RWPE2 (cell line): Measurements from ENCODE around the gene RPL28.
"Not testable (repeated sequence)": the region's sequence is repeated elsewhere in the genome, so short reads cannot be mapped to it uniquely, and the experiment has no call there.

Experiments
- ATAC-seq: fragments of 200-7000 bp; cut with Tn5 transposase; 3 replicates; pipeline ENCODE4 v1.9.1; 2021; ENCODE audit warnings: low read depth
- DNase-seq: peaks from one replicate; pipeline ENCODE4 v3.0.0-alpha.2; 2020; ENCODE audit warnings: low spot score
- H3K27ac ChIP-seq: fragments of 450-650 bp; 2 replicates; pipeline ENCODE4 v1.5.1; 2017; ENCODE audit warnings: mild to moderate bottlenecking; ENCODE audit not compliant: poor library complexity, severe bottlenecking
- H3K27me3 ChIP-seq: fragments of 250-450 bp; sonication (Bioruptor Pico); 2 replicates; pipeline ENCODE4 v1.5.1; 2021; ENCODE audit warnings: mild to moderate bottlenecking, moderate library complexity; ENCODE audit not compliant: insufficient read depth, poor library complexity, severe bottlenecking
- H3K36me3 ChIP-seq: fragments of 250-450 bp; sonication (Bioruptor Pico); 2 replicates; pipeline ENCODE4 v1.5.1; 2020; ENCODE audit warnings: low read depth, mild to moderate bottlenecking, moderate library complexity
- H3K4me1 ChIP-seq: fragments of 250-450 bp; sonication (Bioruptor Pico); 2 replicates; pipeline ENCODE4 v1.5.1; 2021; ENCODE audit warnings: mild to moderate bottlenecking, moderate library complexity; ENCODE audit not compliant: insufficient read depth, poor library complexity, severe bottlenecking
- H3K4me3 ChIP-seq: fragments of 250-450 bp; sonication (Bioruptor Pico); 2 replicates; pipeline ENCODE4 v1.5.1; 2021; ENCODE audit warnings: mild to moderate bottlenecking, moderate library complexity; ENCODE audit not compliant: severe bottlenecking
- H3K9me3 ChIP-seq: fragments of 250-450 bp; sonication (Bioruptor Pico); 2 replicates; pipeline ENCODE4 v1.5.1; 2021; ENCODE audit warnings: mild to moderate bottlenecking, moderate library complexity; ENCODE audit not compliant: severe bottlenecking
- TF ChIP-seq, protein P1 (sequence below): fragments of 450-650 bp; IDR thresholded peaks from one replicate; pipeline ENCODE4 v1.5.1; 2017; ENCODE audit warnings: mild to moderate bottlenecking, moderate library complexity; ENCODE audit not compliant: poor library complexity, severe bottlenecking

RPL28 gene

GRCh38 chr19:55408533-55408872 is 22.8 kb downstream of the RPL28 start:
- Histone ChIP-seq H3K36me3 (peaks cover 34% of the 10 kb centered on the region), H3K27ac (peak overlapping the region; percentile 80), H3K27me3 (no peaks in the 10 kb centered on the region), H3K4me3 (peak overlapping the region; percentile 87), H3K4me1 (peaks cover 12% of the 10 kb centered on the region), H3K9me3 (no peaks in the 10 kb centered on the region)
- ATAC-seq = no peak
- TF ChIP-seq, protein P1, sequence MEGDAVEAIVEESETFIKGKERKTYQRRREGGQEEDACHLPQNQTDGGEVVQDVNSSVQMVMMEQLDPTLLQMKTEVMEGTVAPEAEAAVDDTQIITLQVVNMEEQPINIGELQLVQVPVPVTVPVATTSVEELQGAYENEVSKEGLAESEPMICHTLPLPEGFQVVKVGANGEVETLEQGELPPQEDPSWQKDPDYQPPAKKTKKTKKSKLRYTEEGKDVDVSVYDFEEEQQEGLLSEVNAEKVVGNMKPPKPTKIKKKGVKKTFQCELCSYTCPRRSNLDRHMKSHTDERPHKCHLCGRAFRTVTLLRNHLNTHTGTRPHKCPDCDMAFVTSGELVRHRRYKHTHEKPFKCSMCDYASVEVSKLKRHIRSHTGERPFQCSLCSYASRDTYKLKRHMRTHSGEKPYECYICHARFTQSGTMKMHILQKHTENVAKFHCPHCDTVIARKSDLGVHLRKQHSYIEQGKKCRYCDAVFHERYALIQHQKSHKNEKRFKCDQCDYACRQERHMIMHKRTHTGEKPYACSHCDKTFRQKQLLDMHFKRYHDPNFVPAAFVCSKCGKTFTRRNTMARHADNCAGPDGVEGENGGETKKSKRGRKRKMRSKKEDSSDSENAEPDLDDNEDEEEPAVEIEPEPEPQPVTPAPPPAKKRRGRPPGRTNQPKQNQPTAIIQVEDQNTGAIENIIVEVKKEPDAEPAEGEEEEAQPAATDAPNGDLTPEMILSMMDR = no peak
- no peak for DNase-seq

GRCh38 chr19:55409179-55409578 is 23.4 kb downstream of the RPL28 start:
- not testable (repeated sequence) for ATAC-seq, DNase-seq, H3K27ac ChIP-seq, H3K9me3 ChIP-seq, H3K27me3 ChIP-seq, H3K4me3 ChIP-seq
- peaks cover 12% of the 10 kb centered on the region for H3K4me1 ChIP-seq
- H3K36me3 ChIP-seq = peaks cover 27% of the 10 kb centered on the region

DNA sequence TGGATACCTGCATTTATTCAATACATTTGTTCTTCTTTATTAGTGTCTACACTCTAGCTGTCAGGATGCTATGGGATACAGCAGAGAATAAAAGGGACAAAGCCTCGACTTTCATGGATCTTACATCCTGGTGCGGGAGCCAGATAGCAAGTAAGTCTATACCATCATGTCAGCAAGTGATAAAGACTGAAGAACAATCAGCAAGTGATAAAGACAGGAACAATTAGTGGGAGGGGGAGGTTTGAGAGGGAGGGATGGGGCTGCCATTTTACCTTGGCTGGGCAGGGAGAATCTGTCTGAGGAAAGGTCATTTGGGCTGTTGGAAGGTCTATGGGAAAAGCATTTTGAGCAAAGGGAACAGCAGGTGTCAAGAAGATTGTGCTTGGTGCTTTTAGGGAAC is 24.4 kb downstream of the RPL28 start:
- H3K4me1 ChIP-seq = peaks cover 12% of the 10 kb centered on the region
- H3K9me3 ChIP-seq = no peaks in the 10 kb centered on the region
- no peaks in the 10 kb centered on the region for H3K27me3 ChIP-seq
- ATAC-seq = no peak
- H3K27ac ChIP-seq = no peak overlapping the region
- peaks cover 17% of the 10 kb centered on the region for H3K36me3 ChIP-seq
- DNase-seq = no peak
- TF ChIP-seq, protein P1 = no peak
- H3K4me3 ChIP-seq = no peak overlapping the region

DNA sequence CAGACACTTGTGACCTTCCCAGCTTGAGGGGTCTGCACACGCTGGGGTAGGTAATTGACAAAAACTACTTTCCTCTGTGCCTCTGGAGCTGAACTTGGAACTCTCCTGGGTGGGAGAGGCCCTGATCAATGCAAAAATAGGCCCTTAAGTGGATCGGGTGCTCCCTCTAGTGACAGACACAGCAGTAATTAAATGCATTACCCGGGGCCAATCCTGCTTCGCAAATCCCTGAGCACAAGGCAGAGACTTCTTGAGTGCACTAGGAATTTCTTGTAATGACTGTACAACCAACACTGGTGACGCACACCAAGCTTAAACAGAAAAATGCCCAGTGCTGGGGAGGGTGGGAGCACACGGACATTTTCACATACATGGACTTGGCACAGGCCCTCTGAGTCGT is 32.5 kb downstream of the RPL28 start:
- Histone ChIP-seq H3K27ac (no peak overlapping the region), H3K36me3 (no peaks in the 10 kb centered on the region), H3K4me3 (no peak overlapping the region), H3K4me1 (no peaks in the 10 kb centered on the region), H3K9me3 (no peaks in the 10 kb centered on the region), H3K27me3 (no peaks in the 10 kb centered on the region)
- DNase-seq = no peak
- peak; percentile 89 for ATAC-seq
- TF ChIP-seq, protein P1 = peak; percentile 80

DNA sequence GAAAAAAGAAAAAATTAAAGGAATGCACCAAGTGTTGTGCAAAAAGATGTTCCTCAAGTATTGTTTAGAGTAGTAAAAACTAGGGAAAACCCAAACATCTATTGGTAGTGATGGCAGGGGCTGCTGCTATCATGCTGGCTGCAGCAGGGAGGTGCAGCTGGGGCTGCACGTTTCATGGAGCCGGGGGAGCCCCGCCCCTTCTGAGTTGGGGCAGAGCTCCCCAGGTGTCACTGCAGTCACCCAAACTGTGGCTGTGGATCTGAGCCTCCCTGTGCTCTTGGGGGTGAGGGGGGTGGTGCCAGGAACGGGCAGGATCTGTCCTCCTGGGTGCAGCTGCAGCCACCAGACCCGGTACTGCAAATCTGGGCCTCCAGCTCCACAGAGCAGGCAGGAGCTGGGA is 33.4 kb downstream of the RPL28 start:
- DNase-seq (no peak), ATAC-seq (no peak)
- no peaks in the 10 kb centered on the region for H3K9me3 ChIP-seq
- H3K4me3 ChIP-seq = no peak overlapping the region
- TF ChIP-seq, protein P1 = no peak
- H3K4me1 ChIP-seq = no peaks in the 10 kb centered on the region
- no peaks in the 10 kb centered on the region for H3K27me3 ChIP-seq
- no peaks in the 10 kb centered on the region for H3K36me3 ChIP-seq
- no peak overlapping the region for H3K27ac ChIP-seq
